DOHH2 (cell line): ENCODE results near the gene ABCA5.
A peak's percentile ranks its signal among the peaks of the same experiment; 100 is the strongest.

Experiments used
- EZH2phosphoT487 ChIP-seq: fragments of 200-600 bp; sonication (generic); IDR thresholded peaks from 2 replicates; pipeline ENCODE4 v1.6.1; 2017; ENCODE audit warnings: borderline replicate concordance, mild to moderate bottlenecking, antibody characterized with exemption, low read length, moderate library complexity, mixed read lengths
- TF ChIP-seq, protein P1 (sequence below): fragments of 200-600 bp; sonication (generic); IDR thresholded peaks from one replicate; pipeline ENCODE4 v1.5.1; 2014; ENCODE audit warnings: antibody characterized with exemption, mild to moderate bottlenecking, low read depth, low read length; ENCODE audit not compliant: poor library complexity, severe bottlenecking

DNA sequence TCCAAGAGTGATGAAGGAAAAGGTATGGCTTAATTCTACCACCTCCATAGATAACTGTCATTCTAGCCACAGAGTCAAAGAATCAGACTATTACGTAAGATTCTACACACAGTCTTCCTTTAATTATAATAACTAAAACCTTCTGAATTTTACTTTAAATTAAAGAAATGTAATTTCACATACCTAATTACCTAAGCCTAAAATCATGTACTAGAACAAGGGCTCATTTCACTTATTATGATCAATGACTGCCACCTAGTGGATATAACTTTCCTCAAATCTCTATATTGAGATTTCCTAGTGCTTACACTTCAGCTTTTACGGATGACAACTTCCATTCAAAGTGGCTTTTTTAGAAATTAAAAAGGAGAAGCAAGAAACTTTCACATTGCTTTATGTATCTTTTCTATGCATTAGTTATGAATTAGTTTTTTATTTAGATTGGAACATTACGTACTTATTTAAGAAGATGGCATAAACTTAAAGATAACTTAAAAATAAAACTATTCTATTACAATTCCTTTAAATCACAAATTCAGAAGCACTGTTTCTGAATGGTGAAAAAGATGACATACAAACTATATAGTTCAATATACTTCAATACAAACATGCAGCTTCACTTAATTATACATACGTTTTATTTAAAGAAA, 80.1 kb downstream of the ABCA5 start:
- TF ChIP-seq, protein P1, sequence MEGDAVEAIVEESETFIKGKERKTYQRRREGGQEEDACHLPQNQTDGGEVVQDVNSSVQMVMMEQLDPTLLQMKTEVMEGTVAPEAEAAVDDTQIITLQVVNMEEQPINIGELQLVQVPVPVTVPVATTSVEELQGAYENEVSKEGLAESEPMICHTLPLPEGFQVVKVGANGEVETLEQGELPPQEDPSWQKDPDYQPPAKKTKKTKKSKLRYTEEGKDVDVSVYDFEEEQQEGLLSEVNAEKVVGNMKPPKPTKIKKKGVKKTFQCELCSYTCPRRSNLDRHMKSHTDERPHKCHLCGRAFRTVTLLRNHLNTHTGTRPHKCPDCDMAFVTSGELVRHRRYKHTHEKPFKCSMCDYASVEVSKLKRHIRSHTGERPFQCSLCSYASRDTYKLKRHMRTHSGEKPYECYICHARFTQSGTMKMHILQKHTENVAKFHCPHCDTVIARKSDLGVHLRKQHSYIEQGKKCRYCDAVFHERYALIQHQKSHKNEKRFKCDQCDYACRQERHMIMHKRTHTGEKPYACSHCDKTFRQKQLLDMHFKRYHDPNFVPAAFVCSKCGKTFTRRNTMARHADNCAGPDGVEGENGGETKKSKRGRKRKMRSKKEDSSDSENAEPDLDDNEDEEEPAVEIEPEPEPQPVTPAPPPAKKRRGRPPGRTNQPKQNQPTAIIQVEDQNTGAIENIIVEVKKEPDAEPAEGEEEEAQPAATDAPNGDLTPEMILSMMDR: peak; percentile 55
- TF ChIP-seq EZH2phosphoT487: no peak
